SH-SY5Y (cell line): ENCODE measurements around the gene MTG2.

Experiments used
- GATA2 ChIP-seq: IDR thresholded peaks from 2 replicates; pipeline ENCODE4 v1.6.1; 2011; ENCODE audit warnings: mild to moderate bottlenecking, low read depth, low read length
- GATA3 ChIP-seq: IDR thresholded peaks from 2 replicates; pipeline ENCODE4 v1.6.1; 2011; ENCODE audit warnings: low read depth, mild to moderate bottlenecking, low read length, moderate library complexity

The MTG2 gene

GRCh38 chr20:62220666-62221568, 38.1 kb downstream of the MTG2 start:
- no peak for TF ChIP-seq GATA3
- no peak for TF ChIP-seq GATA2

- TF ChIP-seq GATA3 (no peak), GATA2 (no peak)
Observed at GRCh38 chr20:62222266-62222850, 39.5 kb downstream of the MTG2 start.

- TF ChIP-seq GATA3 (no peak), GATA2 (no peak)
Observed at GRCh38 chr20:62222972-62223371, 40.1 kb downstream of the MTG2 start.

GRCh38 chr20:62223571-62223970, 40.7 kb downstream of the MTG2 start:
- TF ChIP-seq GATA2, result no peak
- TF ChIP-seq GATA3, result no peak

- TF ChIP-seq GATA2, result no peak
- no peak for TF ChIP-seq GATA3
Observed at GRCh38 chr20:62224113-62224855, 41.5 kb downstream of the MTG2 start.

- TF ChIP-seq GATA3 (no peak), GATA2 (no peak)
Observed at GRCh38 chr20:62225026-62225425, 42.2 kb downstream of the MTG2 start.

- TF ChIP-seq GATA3 (no peak), GATA2 (no peak)
Observed at GRCh38 chr20:62225820-62226635, 43.2 kb downstream of the MTG2 start.

GRCh38 chr20:62226707-62227590, 44.1 kb downstream of the MTG2 start:
- TF ChIP-seq GATA3 (no peak), GATA2 (no peak)

GRCh38 chr20:62227591-62227976, 44.8 kb downstream of the MTG2 start:
- no peak for TF ChIP-seq GATA2
- TF ChIP-seq GATA3, result no peak

GRCh38 chr20:62227977-62228958, 45.4 kb downstream of the MTG2 start:
- no peak for TF ChIP-seq GATA2
- TF ChIP-seq GATA3, result no peak

GRCh38 chr20:62228982-62229545, 46.2 kb downstream of the MTG2 start:
- TF ChIP-seq GATA2 (no peak), GATA3 (no peak)

GRCh38 chr20:62229667-62230066, 46.8 kb downstream of the MTG2 start:
- no peak for TF ChIP-seq GATA3
